HG03342 (cell line): ENCODE results near the gene RHEB.

Experiments
- ATAC-seq: cut with Tn5 transposase; IDR thresholded peaks from one replicate; pipeline ENCODE4 v1.9.1; 2021; ENCODE audit warnings: mild to moderate bottlenecking, moderate library complexity; ENCODE audit not compliant: unreplicated experiment

RHEB gene

DNA sequence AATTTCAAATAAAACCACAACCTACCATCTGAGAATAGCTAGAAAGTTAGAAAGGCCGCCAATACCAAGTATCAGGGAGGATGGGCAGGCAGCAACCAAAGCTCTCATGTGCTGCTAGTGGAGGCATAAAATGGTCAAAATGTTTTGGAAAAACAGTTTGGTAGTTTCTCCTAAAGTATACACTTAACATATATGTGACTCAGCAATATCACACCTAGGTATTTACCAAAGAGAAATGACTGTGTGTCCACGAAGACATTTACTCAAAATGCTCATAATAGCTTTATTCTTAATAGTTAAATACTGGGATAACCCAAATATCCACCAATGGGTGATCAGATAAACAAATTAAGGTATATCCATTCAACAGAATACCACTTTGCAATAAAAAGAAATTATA is 14.3 kb downstream of the RHEB start:
- no peak for ATAC-seq

DNA sequence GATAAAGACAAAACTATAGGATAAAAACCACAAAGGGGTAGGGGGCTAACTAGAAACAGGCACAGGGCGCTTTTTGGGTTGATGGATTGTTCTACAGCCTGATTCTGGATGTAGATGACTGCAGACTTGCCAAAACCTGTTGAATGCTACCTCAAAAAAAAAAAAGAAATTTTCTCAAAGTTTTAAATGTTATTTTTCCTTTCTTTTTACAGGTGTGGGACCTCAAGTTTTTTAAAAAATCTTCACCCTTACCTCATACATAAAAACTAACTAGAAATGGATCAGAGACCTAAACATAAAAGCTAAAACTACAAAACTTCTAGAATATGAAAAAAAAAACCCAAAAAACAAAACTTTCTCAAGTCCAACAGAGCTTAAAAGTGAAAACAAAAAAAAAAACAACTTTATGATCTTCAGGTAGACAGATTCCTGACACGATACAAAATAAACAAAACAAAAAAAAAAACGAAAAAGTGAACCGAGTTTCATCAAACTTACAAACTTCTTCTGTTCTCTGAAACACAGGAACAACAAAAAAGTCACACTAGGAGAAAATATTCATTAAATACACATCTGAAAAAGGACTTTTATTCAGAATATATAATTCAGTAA is 14.9 kb downstream of the RHEB start:
- ATAC-seq = no peak

DNA sequence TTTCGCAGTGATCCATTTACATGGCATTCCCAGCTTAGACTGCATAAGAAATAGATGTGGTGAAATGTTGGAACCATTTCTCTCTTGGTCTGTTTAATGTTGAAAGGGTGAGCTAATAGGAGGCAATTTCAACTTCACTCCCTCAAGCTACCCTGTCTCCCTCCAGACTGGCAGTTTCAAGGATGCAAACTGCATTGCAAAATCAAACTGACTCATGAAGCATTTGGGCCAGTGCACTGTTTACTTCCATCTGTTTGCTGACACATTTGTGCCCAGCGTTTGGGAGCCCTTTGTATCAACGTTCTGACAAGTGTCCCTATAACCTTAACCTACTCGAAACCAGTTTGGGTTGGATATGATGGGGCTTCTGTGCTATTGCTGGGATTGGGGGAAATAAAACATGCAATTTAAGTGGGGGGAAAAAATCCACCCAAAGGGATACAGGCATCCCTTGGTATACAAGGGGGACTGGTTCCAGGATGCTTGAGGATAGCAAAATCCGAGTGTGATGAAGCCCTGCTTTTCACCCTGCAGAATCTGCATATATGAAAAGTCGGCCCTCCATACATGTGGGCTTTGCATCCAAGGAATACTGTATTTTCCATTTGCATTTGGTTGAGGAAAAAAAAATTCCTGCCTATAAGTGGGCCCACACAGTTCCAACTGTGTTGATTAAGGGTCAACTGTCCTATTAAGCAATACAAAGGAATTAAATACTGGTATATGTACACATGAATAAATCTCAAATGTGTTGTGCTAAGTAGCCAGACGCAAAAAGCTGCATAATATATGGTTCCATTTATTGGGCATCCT is 15.6 kb downstream of the RHEB start:
- no peak for ATAC-seq

DNA sequence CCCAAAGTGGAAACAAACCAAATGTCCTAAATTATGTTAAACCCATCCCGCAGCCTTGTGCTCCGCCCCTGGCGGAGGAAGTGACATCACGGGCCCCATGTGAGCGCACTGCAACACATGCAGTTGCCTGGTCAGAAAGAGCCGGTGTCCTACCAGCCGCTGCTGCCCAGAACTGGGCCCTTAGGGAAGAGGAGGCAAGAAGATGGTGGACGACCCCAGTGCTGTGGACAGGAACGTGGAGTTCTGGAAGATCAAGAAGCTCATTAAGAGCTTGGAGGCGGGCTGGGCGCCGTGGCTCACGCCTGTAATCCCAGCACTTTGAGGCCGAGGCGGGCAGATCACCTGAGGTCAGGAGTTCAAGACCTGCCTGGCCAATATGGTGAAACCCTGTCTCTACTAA is 18.0 kb downstream of the RHEB start:
- no peak for ATAC-seq

DNA sequence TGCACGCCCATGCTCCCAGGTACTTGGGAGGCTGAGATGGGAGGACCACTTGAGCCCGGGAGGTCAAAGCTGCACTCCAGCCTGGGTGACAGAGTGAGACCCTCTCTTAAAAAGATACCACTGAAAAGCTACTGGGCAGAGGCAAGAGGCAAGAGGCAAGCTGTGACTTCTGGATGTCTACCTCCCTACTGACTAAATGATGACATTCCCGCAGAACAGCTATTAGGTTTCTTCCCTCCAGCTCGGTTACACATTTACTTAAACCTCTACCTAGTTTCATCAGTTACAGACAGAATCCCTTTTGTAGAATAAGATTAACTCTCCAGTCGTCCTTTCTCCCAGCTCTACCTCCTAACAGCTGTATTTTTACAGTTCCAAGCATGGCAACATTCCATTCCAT is 21.2 kb downstream of the RHEB start:
- ATAC-seq = no peak

DNA sequence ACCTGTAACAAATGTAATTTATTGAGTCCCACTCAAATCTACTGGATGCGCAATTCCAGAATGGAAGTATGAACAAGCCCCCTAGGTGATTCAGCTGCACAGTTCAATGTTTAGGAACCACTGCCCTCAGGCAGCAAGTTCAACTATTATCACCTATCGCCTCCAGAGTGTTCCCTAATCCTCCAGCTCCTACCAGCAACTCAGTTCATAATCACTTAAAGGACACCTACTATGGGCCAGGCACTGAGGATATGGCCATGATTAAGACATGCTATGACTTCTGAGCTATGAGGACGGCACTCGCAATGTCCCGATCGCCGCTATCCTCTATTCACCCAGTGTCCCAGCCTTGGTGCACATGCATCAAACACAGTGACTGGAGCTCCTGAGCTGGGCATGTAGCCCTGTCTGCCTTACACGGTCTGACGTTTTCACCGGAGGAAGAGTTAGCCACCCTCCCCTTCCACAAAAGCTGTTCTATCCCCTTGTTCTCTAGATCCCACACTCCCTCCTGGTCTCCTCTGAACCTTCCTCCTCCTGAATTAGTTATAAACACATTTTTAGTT is 22.3 kb downstream of the RHEB start:
- ATAC-seq = no peak

DNA sequence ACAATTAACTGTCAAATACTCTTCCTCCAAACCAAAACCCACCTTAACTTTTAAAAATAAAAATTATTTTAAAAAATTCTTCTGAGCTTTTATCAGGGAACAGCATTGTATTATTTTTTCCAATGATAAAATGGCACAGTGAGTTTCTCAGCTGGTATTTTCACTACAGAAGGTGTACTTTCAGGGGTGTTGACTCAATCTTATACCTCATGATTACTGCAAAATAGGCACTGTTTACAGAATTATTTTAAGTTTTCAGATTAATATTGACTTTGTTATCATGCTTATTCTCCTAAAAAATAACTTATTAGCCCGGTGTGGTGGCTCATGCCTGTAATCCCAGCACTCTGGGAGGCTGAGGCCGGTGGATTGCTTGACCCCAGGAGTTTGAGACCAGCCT is 24.3 kb downstream of the RHEB start:
- no peak for ATAC-seq

DNA sequence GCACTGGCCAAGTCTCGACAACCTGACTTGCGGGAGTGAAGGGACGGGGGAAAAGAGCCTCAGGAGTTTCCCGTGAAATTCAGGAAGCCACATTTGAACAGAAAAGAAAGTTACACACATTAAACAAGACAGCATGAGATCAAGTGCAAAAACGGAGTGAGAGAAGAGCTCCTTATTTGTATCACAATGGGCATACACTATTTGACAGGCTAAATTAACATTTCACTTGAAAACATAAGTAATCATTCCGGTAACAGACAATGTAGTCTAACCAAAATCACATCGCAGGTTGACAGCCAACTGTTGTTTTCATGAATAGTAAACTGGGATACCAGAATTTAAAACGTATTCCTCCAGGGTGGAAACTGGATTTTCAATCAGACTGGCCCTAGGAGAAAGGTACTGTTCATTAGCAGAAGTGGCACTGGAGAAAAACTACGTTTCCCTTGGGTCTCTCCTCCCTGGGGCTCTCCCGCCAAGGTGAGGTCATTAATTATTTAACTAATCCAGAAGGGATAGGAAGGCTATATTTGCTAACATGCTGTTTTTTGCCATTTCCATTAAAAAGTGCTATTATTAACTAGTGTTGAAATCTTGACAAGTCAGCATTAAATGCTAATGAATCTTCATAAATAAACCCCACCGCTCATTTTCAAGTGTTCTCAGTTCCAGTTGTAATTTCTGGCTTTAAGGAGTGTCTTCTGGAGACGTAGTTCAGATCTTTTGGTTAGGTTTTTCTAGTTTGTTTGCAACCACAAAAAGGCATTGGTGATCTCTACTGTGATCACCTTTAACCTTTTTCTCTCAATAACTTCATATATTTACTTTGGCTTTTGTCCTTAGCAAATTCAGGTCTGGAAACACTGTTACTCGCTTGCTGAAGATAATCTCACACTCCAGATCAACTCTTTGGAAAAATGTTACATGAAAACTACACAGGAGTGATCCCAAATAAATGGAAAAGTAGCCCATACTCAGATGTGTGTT is 25.1 kb downstream of the RHEB start:
- no peak for ATAC-seq

DNA sequence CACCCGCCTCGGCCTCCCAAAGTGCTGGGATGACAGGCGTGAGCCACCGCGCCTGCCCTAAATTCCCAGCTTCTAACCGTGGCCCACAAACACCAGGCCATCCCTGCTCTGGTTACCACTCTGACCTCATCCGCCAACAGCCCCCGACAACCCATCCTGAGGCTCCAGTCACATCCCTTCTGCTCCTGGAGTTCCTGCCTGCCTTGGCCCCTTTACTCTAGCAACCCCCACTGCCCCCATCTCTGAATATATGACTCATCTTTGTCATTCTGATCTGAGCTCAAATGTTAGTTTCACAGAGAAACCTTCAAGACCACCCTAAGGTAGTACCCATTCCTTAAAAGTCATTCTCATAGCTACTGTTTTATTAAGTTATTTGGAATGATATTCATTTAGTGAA is 26.6 kb downstream of the RHEB start:
- no peak for ATAC-seq

DNA sequence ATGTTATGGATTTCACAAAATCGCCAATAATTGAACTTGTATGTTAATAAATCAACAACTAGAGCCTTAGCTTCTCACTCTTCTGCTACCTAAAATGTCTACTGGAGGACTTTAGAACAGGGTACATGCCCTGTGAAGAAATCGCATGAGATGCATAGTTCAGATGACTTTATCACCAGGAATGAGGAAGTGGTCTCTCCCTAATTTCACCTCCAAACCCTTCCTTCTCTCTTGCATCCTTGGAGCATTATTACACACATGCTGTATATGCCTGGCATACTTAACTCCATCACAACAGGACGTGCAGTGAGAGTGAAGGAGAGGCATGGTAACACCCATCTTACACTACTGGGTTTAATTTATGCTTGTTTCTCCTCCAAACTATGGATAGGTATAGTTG is 27.8 kb downstream of the RHEB start:
- no peak for ATAC-seq

DNA sequence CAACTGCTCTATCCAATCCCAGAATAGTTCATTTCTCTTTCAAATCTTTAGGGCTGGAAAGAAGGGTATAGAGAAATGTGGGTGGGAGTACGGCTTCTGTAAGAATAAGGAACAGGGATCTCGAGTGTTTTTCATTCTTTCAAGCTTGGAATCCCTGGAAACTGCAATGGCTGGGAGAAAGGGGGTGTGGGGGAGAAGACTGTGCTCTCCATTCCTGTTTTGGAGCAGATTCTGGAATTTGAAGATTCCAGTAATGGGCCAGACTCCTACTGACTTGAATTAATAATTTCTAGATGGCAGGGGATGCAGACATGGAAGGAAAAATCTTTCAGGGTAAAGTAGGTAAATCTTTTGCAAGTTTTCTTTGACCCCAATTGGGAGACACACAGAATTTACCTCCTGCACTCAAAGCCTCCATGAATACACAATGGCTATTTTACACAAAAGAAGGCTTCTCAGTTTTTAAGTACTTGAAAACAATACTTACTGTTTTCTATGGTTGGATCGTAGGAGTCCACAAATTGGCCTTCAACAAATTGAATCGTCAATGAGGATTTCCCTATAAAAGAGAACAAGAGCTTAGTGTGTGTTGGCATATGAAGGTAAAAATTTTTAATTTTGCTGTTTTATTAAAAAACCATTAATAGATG is 29.1 kb downstream of the RHEB start:
- ATAC-seq = no peak

DNA sequence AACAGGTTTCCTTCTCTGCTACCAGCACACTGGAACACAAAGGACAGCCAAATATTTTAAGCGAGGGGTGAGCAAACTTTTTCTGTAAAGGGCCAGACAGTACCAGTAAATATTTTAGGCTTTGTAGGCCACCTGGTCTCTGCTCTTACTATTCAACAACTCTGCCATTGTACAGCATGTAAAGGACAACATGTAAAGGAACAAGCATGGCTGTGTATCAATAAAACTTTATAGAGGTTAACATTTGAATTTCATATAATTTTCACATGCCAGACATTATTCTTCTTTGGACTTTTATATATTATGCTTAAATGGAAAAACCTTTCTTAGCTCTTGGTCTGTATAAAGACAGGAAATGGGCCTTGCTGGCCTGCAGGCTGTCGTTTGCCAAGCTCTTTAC is 30.2 kb downstream of the RHEB start:
- ATAC-seq = no peak

DNA sequence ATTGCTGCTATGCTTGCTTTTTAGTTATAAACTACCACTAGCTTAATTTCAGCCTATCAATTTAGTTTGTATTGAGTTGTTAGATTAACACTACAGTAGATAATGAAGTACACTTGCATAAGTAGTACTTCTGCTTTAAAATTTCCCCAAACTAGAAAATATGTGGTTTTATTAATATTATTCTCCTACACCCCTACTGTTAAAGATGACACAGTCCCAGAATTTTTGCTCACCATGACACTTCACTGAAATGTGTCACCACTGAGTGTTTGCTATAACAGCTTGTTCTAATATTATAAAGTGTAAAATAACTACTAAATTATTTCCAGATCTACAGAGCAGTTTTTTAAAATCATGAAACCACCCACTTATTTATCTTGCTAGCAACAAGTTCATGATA is 31.6 kb downstream of the RHEB start:
- ATAC-seq = no peak

DNA sequence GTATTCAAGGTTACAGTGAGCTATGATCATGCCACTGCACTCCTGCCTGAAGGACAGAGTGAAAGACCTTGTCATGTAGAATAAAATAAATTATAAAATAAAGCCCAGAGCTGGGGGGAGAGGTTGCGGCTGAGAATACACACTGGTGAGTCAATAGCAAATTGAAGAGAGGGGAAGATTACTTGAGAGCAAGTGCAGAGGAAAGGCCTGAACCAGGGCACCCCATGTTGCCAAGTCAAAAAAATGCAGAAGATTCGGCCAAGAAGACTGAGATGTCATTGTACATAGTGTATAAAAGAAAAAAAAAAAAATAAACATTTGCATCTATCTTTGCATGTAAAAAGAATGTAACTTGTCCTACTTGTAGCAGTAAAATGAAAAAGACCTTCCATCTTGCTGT is 32.5 kb downstream of the RHEB start:
- no peak for ATAC-seq

DNA sequence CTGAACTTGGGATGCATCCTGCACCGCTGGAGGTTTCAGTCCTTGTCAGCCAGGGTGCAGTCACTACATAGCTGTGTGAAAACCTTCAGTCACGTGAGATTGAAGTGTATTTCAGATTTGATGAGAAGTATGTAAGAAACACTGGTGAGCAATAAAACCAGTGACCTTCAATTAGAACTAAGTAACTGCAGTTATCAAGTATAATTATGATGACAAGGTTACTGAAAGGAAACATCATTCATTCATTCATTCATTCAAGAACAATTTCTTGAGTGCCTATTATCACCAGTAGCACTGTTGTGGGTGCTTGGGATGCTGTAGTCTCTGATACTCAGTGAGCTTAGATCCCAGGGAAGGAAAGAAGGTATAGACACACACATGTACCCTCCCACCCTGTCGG is 33.6 kb downstream of the RHEB start:
- ATAC-seq = no peak

DNA sequence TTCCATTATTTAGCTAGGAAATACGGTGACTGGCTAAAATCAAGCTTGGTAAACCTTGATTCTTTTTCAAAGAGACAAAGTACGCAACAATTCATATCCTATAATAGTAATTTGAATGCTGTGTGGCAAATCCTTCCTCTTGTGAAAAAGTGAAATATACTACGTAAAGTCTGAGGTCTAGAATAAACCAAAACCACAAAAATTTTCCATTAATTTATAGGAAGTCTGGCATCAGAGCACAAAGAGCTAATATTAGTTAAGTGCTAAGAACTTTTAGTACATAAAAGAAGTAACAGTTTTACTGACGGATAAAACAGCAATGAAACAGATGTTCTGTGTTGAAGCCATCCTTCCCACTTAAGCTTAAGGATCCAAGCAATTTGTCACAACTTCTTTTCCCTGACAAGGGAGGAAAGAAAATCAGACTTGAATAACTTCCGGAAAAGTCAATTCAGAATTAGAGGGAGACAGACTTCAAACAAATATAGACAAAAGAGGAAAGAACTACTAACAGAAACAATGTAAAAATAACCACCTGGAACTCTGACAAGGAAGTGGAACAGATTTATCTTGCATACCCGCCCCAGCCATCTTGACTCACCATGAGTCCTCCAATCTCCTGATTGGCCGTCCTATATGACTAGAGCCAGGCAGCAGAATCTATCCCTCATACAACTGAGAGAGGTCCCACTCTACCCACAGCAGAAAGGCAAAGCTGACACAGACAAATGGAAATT is 34.6 kb downstream of the RHEB start:
- ATAC-seq = peak; percentile 58

DNA sequence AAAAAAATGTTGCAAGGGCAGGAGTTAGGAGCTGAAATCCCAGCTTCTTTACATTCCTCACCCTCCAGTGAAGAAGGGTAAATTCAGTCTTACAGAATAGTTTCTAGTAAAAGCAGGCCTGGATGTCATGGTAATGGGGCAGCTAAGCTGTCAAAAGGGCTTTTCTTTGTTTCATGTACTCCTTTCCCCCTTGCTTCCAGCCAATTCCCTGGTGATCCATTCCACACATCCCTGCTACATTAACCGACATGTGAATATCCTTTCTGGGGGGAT is 36.0 kb downstream of the RHEB start:
- no peak for ATAC-seq

DNA sequence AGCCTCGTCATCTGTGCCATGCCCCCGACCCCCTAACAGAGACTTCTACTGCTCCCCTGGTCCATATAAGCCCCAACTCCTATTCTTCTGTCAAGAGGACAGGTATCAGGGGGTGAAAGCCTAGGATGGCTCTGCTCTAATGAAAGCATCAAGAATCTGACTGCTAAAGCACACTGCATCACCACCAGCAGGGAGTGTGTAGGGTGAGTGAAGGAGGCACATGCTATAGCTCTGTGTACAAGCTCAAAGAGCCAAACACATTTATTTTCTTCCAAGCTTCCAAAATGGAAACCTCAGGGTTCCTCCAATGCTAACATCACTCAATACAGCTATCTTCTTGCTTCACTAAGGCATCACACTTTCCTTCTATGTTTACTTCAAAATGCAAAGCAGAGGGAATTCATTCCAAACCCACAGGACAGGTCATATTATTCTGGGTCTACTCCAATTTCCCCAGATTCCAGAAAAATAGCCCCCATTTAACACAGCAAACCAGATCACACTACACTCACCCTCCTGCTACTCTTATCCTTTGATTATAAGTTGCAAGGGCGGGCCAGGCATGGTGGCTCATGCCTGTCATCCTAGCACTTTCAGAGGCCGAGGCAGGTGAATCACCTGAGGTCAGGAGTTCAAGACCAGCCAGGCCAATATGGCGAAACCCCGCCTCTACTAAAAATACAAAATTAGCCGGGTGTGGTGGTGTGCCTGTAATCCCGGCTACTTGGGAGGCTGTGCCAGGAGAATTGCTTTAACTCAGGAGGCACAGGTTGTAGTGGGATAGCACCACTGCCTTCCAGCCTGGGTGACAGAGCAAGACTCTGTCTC is 36.6 kb downstream of the RHEB start:
- no peak for ATAC-seq
